Smooth muscle cell (in vitro differentiated cells): Measurements from ENCODE around the gene ZBTB49. TPM values are rescaled to one million over a fixed set of nuclear protein-coding genes. Genes with fewer than 3 reads are reported as not detected.

Source experiments
- DNase-seq: peaks from one replicate; lab custom pipeline; 2025; ENCODE audit not compliant: unreplicated experiment; lab: John Stamatoyannopoulos, UW
- H2AFZ ChIP-seq: fragments of 200-600 bp; sonication (generic); 2 replicates; pipeline ENCODE4 v1.6.0; 2016; ENCODE audit warnings: antibody characterized with exemption, low read depth, mild to moderate bottlenecking
- H3F3A ChIP-seq: fragments of 200-600 bp; sonication (generic); 2 replicates; pipeline ENCODE4 v1.6.0; 2017; ENCODE audit warnings: antibody characterized with exemption, low read depth
- H3K27ac ChIP-seq: fragments of 200-600 bp; sonication (generic); 2 replicates; pipeline ENCODE4 v1.5.1; 2016; ENCODE audit warnings: low read depth, mild to moderate bottlenecking
- H3K27me3 ChIP-seq: fragments of 200-600 bp; sonication (generic); 2 replicates; pipeline ENCODE4 v1.6.1; 2016; ENCODE audit warnings: low read depth, mild to moderate bottlenecking
- H3K36me3 ChIP-seq: fragments of 200-600 bp; sonication (generic); 2 replicates; pipeline ENCODE4 v1.5.1; 2016; ENCODE audit warnings: low read depth
- H3K4me1 ChIP-seq: fragments of 200-600 bp; sonication (generic); 2 replicates; pipeline ENCODE4 v1.5.1; 2016; ENCODE audit warnings: low read depth
- H3K4me2 ChIP-seq: fragments of 200-600 bp; sonication (generic); 2 replicates; pipeline ENCODE4 v1.6.0; 2016; ENCODE audit warnings: mild to moderate bottlenecking
- H3K4me3 ChIP-seq: fragments of 200-600 bp; sonication (generic); 2 replicates; pipeline ENCODE4 v1.5.1; 2016; ENCODE audit warnings: mild to moderate bottlenecking
- H3K79me2 ChIP-seq: fragments of 200-600 bp; sonication (generic); 2 replicates; pipeline ENCODE4 v1.6.0; 2016; ENCODE audit warnings: low read depth, mild to moderate bottlenecking
- H3K9ac ChIP-seq: fragments of 200-600 bp; sonication (generic); 2 replicates; pipeline ENCODE4 v1.6.0; 2016; ENCODE audit warnings: low read depth
- H3K9me3 ChIP-seq: fragments of 200-600 bp; sonication (generic); replicated peaks from 2 replicates; pipeline ENCODE4 v1.5.1; 2016; ENCODE audit warnings: low read depth
- H4K20me1 ChIP-seq: fragments of 200-600 bp; sonication (generic); 2 replicates; pipeline ENCODE4 v1.6.0; 2016; ENCODE audit warnings: low read depth
- CTCF ChIP-seq: fragments of 200-600 bp; sonication (generic); IDR thresholded peaks from 2 replicates; pipeline ENCODE4 v1.5.1; 2017; ENCODE audit warnings: borderline replicate concordance, mild to moderate bottlenecking, antibody characterized with exemption; ENCODE audit not compliant: insufficient read depth, poor library complexity, severe bottlenecking
- WGBS: methylation state at CpG from one replicate; pipeline ENCODE4 v1.1.7; 2016; ENCODE audit warnings: low lambda C conversion rate; 5-methylcytosine and 5-hydroxymethylcytosine counted together
- polyA plus RNA-seq: library from polyadenylated mRNA; unstranded; fragments of >200 nt; fragmentation: Nextera tagmentation; extraction: Ambion mirVana; gene quantifications from 2 replicates; pipeline ENCODE4 v1.2.1, GENCODE V29; 2016
- total RNA-seq: library from RNA; depleted of rRNA; stranded (reverse); fragments of >200 nt; gene quantifications from 2 replicates; pipeline ENCODE4 v1.2.3, GENCODE V29; 2014

The ZBTB49 gene, protein sequence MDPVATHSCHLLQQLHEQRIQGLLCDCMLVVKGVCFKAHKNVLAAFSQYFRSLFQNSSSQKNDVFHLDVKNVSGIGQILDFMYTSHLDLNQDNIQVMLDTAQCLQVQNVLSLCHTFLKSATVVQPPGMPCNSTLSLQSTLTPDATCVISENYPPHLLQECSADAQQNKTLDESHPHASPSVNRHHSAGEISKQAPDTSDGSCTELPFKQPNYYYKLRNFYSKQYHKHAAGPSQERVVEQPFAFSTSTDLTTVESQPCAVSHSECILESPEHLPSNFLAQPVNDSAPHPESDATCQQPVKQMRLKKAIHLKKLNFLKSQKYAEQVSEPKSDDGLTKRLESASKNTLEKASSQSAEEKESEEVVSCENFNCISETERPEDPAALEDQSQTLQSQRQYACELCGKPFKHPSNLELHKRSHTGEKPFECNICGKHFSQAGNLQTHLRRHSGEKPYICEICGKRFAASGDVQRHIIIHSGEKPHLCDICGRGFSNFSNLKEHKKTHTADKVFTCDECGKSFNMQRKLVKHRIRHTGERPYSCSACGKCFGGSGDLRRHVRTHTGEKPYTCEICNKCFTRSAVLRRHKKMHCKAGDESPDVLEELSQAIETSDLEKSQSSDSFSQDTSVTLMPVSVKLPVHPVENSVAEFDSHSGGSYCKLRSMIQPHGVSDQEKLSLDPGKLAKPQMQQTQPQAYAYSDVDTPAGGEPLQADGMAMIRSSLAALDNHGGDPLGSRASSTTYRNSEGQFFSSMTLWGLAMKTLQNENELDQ
- 4.3 and 6.3 TPM in 2 replicates for total RNA-seq
- 4.2 and 4.6 TPM in 2 replicates for polyA plus RNA-seq

DNA sequence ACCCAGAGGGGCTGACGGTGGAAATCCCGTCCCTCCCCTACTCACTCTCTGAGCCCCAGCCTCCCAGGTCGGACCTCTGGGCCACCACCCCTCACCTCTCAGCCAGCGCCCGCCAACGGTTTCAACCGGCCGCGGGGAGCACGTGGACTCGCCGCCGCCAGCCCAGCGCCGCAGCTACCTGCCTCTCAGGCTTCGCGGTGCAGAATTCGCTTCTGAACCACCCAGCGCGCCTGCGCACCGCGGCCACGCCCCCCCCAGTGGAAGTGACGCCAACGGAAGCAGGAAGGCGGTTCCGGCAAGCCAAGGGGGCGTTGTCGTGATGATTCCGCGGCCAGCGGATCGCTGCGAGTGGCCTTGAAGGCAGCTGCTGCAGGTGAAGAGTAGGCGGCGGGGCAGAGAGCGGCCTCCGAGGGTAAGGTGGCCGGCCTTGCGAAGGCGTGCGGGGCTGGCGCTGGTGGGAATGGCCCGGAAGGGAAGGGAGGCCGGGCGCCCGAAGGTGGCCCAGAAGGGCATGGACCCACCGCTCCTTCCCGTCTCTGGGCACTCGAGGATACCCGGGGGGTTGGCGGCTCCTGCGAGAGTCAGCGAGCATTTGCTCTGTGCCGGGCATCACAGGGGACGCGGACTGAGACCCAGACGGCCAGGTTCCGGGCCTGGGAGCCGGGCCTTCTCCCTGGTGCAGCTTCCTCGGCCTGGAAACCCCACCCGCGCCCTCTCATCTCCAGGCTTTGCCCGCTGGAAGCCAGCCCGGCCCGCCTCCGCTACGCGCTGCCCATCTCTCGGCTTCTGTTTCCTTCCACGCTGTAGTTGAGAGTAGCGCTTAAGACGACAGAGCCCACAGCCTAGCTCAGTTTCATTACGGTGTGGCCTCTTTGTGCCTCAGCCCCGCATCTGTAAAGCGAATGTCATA is at the start of gene ZBTB49, which contains the start of gene LYAR:
TSS of gene ZBTB49 (plus strand) at position 311 of the 910 bp plus-strand sequence. CDS start 9,695 bp downstream, outside the sequence.
TSS of gene LYAR (minus strand) at position 214 of the 910 bp plus-strand sequence. CDS start 6,412 bp downstream, outside the sequence.
- Histone ChIP-seq H3K36me3 (no peaks in the 10 kb centered on the region), H3K4me3 (peak within 1 kb of the TSS; percentile 86), H3K79me2 (peaks cover 70% of the 10 kb centered on the region), H3K27me3 (no peaks in the 10 kb centered on the region), H2AFZ (peak within 1 kb of the TSS; percentile 93), H4K20me1 (peaks cover 6% of the 10 kb centered on the region), H3K4me2 (peak within 1 kb of the TSS; percentile 89), H3K9ac (peak within 1 kb of the TSS; percentile 63), H3F3A (no peaks in the 10 kb centered on the region), H3K4me1 (peaks cover 6% of the 10 kb centered on the region), H3K27ac (peak within 1 kb of the TSS; percentile 27), H3K9me3 (no peaks in the 10 kb centered on the region)
- WGBS = under 1% methylated on average over 75 of the region's 77 CpGs
- TF ChIP-seq CTCF = no peak
- DNase-seq = peak; percentile 89

- no peak for DNase-seq
- Histone ChIP-seq H3K9ac (no peak overlapping the region), H3F3A (no peaks in the 10 kb centered on the region), H3K36me3 (peaks cover 4% of the 10 kb centered on the region), H3K4me2 (no peak overlapping the region), H4K20me1 (no peaks in the 10 kb centered on the region), H3K4me1 (peaks cover 13% of the 10 kb centered on the region), H3K4me3 (no peak overlapping the region), H3K9me3 (no peaks in the 10 kb centered on the region), H3K79me2 (peaks cover 14% of the 10 kb centered on the region), H2AFZ (no peak overlapping the region), H3K27me3 (no peaks in the 10 kb centered on the region), H3K27ac (no peak overlapping the region)
- no peak for TF ChIP-seq CTCF
- 100% methylated on average over 1 of the region's 1 CpG for WGBS
These were observed 44.9 kb upstream of the ZBTB49 start for GRCh38 chr4:4245172-4245571.

- no peak for DNase-seq
- no peak for TF ChIP-seq CTCF
- Histone ChIP-seq H3K36me3 (no peaks in the 10 kb centered on the region), H3K4me3 (peak overlapping the region; percentile 94), H3K27me3 (no peaks in the 10 kb centered on the region), H2AFZ (peak overlapping the region; percentile 98), H3K4me1 (peaks cover 13% of the 10 kb centered on the region), H4K20me1 (no peaks in the 10 kb centered on the region), H3K9ac (peak overlapping the region; percentile 98), H3K9me3 (no peaks in the 10 kb centered on the region), H3K4me2 (peak overlapping the region; percentile 93), H3K79me2 (peaks cover 14% of the 10 kb centered on the region), H3F3A (no peaks in the 10 kb centered on the region), H3K27ac (peak overlapping the region; percentile 87)
- 5% methylated on average over 12 of the region's 12 CpGs for WGBS
These were observed 42.4 kb upstream of the ZBTB49 start for GRCh38 chr4:4247696-4248028.
